Measurements from ENCODE around the gene CRACR2B.
A peak's percentile ranks its signal among the peaks of the same experiment; 100 is the strongest.

The CRACR2B gene

GRCh38 chr11:839875-840617 is 12.3 kb downstream of the CRACR2B start:
- DNase-seq = no peak

- DNase-seq = no peak
Measured at GRCh38 chr11:841981-842369, 14.3 kb downstream of the CRACR2B start.

- DNase-seq = peak; percentile 81
Measured at GRCh38 chr11:842370-843002, 14.8 kb downstream of the CRACR2B start, which contains the start of the genes POLR2L and TSPAN4. Gene POLR2L (minus strand): TSS chr11:842529. CDS start chr11:842508, 21 bp downstream. Gene TSPAN4 (plus strand): TSS chr11:842852. CDS start chr11:850305, 7,453 bp downstream.

GRCh38 chr11:843086-843734 is 15.5 kb downstream of the CRACR2B start:
- no peak for DNase-seq

GRCh38 chr11:843818-844692 is 16.3 kb downstream of the CRACR2B start:
- no peak for DNase-seq

- no peak for DNase-seq
Measured at GRCh38 chr11:844693-845644, 17.2 kb downstream of the CRACR2B start.

GRCh38 chr11:845872-846495 is 18.3 kb downstream of the CRACR2B start:
- no peak for DNase-seq

GRCh38 chr11:846496-847098 is 18.9 kb downstream of the CRACR2B start:
- no peak for DNase-seq

GRCh38 chr11:847876-848275 is 20.2 kb downstream of the CRACR2B start:
- no peak for DNase-seq

- peak; percentile 50 for DNase-seq
Measured at GRCh38 chr11:848380-848931, 20.7 kb downstream of the CRACR2B start.

GRCh38 chr11:849104-849824 is 21.5 kb downstream of the CRACR2B start:
- no peak for DNase-seq

- no peak for DNase-seq
Measured at GRCh38 chr11:849951-850774, 22.4 kb downstream of the CRACR2B start.

GRCh38 chr11:850775-851763 is 23.4 kb downstream of the CRACR2B start:
- no peak for DNase-seq

GRCh38 chr11:852762-853161 is 25.0 kb downstream of the CRACR2B start:
- DNase-seq = no peak

GRCh38 chr11:853682-854448 is 26.1 kb downstream of the CRACR2B start:
- no peak for DNase-seq

GRCh38 chr11:854601-855329 is 27.0 kb downstream of the CRACR2B start:
- no peak for DNase-seq

All from central memory CD4-positive, alpha-beta T cell (primary cell).